ENCODE measurements around the gene COL8A1.

COL8A1 gene

GRCh38 chr3:99648101-99648500, 9.7 kb downstream of the COL8A1 start:
- Histone ChIP-seq H3K9ac (ENCODE audit: low read length) (no peak overlapping the region), H3K79me2 (ENCODE audit: insufficient read depth, low read length) (no peaks in the 10 kb centered on the region), H4K20me1 (ENCODE audit: low read depth, low read length) (no peaks in the 10 kb centered on the region), H3K9me3 (ENCODE audit: insufficient read depth, low read length) (no peaks in the 10 kb centered on the region), H3K9me2 (replicated peaks; ENCODE audit: insufficient read depth, low read length) (no peaks in the 10 kb centered on the region), H3K27ac (ENCODE audit: low read depth, low read length) (no peak overlapping the region), H3K27me3 (ENCODE audit: low read length) (no peaks in the 10 kb centered on the region), H3K4me2 (ENCODE audit: low read depth, low read length, poor library complexity, severe bottlenecking) (no peak overlapping the region), H3K36me3 (ENCODE audit: low read length) (no peaks in the 10 kb centered on the region), H3K4me3 (ENCODE audit: insufficient read depth, low read length, poor library complexity, severe bottlenecking) (no peak overlapping the region), H2AFZ (ENCODE audit: low read depth, low read length, severe bottlenecking) (no peak overlapping the region), H3F3A (ENCODE audit: insufficient read depth) (no peaks in the 10 kb centered on the region)
- TF ChIP-seq CTCF (IDR thresholded peaks at IDR 0.05; ENCODE audit: insufficient read depth, low read length, poor library complexity, severe bottlenecking) (no peak), EZH2phosphoT487 (conservative IDR thresholded peaks at IDR 0.05; ENCODE audit: low read length) (no peak)

- no peaks in the 10 kb centered on the region for H4K20me1 ChIP-seq (ENCODE audit: low read depth, low read length)
- no peak overlapping the region for H2AFZ ChIP-seq (ENCODE audit: low read depth, low read length, severe bottlenecking)
- no peaks in the 10 kb centered on the region for H3K9me2 ChIP-seq (replicated peaks; ENCODE audit: insufficient read depth, low read length)
- TF ChIP-seq EZH2phosphoT487 (conservative IDR thresholded peaks at IDR 0.05; ENCODE audit: low read length) (no peak), CTCF (IDR thresholded peaks at IDR 0.05; ENCODE audit: insufficient read depth, low read length, poor library complexity, severe bottlenecking) (no peak)
- H3K9ac ChIP-seq (ENCODE audit: low read length) = no peak overlapping the region
- H3K36me3 ChIP-seq (ENCODE audit: low read length) = no peaks in the 10 kb centered on the region
- no peaks in the 10 kb centered on the region for H3K79me2 ChIP-seq (ENCODE audit: insufficient read depth, low read length)
- H3F3A ChIP-seq (ENCODE audit: insufficient read depth) = no peaks in the 10 kb centered on the region
- H3K4me3 ChIP-seq (ENCODE audit: insufficient read depth, low read length, poor library complexity, severe bottlenecking) = no peak overlapping the region
- H3K27me3 ChIP-seq (ENCODE audit: low read length) = no peaks in the 10 kb centered on the region
- H3K9me3 ChIP-seq (ENCODE audit: insufficient read depth, low read length) = no peaks in the 10 kb centered on the region
- no peak overlapping the region for H3K4me2 ChIP-seq (ENCODE audit: low read depth, low read length, poor library complexity, severe bottlenecking)
- no peak overlapping the region for H3K27ac ChIP-seq (ENCODE audit: low read depth, low read length)
These were observed 10.1 kb downstream of the COL8A1 start for GRCh38 chr3:99648516-99648915.

GRCh38 chr3:99651531-99651930, 13.1 kb downstream of the COL8A1 start:
- Histone ChIP-seq H3K4me3 (ENCODE audit: insufficient read depth, low read length, poor library complexity, severe bottlenecking) (no peak overlapping the region), H3K9ac (ENCODE audit: low read length) (no peak overlapping the region), H3K4me2 (ENCODE audit: low read depth, low read length, poor library complexity, severe bottlenecking) (no peak overlapping the region), H3K27ac (ENCODE audit: low read depth, low read length) (no peak overlapping the region), H2AFZ (ENCODE audit: low read depth, low read length, severe bottlenecking) (no peak overlapping the region), H3K9me2 (replicated peaks; ENCODE audit: insufficient read depth, low read length) (no peaks in the 10 kb centered on the region), H3K79me2 (ENCODE audit: insufficient read depth, low read length) (no peaks in the 10 kb centered on the region), H3K27me3 (ENCODE audit: low read length) (no peaks in the 10 kb centered on the region), H3F3A (ENCODE audit: insufficient read depth) (no peaks in the 10 kb centered on the region), H4K20me1 (ENCODE audit: low read depth, low read length) (no peaks in the 10 kb centered on the region), H3K9me3 (ENCODE audit: insufficient read depth, low read length) (no peaks in the 10 kb centered on the region), H3K36me3 (ENCODE audit: low read length) (no peaks in the 10 kb centered on the region)
- TF ChIP-seq EZH2phosphoT487 (conservative IDR thresholded peaks at IDR 0.05; ENCODE audit: low read length) (no peak), CTCF (IDR thresholded peaks at IDR 0.05; ENCODE audit: insufficient read depth, low read length, poor library complexity, severe bottlenecking) (no peak)

Data from SU-DHL-6 (cell line).